ENCODE results near the gene KNTC1.
"Not testable (repeated sequence)": the region's sequence is repeated elsewhere in the genome, so short reads cannot be mapped to it uniquely, and the experiment has no call there.

The KNTC1 gene, protein sequence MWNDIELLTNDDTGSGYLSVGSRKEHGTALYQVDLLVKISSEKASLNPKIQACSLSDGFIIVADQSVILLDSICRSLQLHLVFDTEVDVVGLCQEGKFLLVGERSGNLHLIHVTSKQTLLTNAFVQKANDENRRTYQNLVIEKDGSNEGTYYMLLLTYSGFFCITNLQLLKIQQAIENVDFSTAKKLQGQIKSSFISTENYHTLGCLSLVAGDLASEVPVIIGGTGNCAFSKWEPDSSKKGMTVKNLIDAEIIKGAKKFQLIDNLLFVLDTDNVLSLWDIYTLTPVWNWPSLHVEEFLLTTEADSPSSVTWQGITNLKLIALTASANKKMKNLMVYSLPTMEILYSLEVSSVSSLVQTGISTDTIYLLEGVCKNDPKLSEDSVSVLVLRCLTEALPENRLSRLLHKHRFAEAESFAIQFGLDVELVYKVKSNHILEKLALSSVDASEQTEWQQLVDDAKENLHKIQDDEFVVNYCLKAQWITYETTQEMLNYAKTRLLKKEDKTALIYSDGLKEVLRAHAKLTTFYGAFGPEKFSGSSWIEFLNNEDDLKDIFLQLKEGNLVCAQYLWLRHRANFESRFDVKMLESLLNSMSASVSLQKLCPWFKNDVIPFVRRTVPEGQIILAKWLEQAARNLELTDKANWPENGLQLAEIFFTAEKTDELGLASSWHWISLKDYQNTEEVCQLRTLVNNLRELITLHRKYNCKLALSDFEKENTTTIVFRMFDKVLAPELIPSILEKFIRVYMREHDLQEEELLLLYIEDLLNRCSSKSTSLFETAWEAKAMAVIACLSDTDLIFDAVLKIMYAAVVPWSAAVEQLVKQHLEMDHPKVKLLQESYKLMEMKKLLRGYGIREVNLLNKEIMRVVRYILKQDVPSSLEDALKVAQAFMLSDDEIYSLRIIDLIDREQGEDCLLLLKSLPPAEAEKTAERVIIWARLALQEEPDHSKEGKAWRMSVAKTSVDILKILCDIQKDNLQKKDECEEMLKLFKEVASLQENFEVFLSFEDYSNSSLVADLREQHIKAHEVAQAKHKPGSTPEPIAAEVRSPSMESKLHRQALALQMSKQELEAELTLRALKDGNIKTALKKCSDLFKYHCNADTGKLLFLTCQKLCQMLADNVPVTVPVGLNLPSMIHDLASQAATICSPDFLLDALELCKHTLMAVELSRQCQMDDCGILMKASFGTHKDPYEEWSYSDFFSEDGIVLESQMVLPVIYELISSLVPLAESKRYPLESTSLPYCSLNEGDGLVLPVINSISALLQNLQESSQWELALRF (N-terminal part only)

DNA sequence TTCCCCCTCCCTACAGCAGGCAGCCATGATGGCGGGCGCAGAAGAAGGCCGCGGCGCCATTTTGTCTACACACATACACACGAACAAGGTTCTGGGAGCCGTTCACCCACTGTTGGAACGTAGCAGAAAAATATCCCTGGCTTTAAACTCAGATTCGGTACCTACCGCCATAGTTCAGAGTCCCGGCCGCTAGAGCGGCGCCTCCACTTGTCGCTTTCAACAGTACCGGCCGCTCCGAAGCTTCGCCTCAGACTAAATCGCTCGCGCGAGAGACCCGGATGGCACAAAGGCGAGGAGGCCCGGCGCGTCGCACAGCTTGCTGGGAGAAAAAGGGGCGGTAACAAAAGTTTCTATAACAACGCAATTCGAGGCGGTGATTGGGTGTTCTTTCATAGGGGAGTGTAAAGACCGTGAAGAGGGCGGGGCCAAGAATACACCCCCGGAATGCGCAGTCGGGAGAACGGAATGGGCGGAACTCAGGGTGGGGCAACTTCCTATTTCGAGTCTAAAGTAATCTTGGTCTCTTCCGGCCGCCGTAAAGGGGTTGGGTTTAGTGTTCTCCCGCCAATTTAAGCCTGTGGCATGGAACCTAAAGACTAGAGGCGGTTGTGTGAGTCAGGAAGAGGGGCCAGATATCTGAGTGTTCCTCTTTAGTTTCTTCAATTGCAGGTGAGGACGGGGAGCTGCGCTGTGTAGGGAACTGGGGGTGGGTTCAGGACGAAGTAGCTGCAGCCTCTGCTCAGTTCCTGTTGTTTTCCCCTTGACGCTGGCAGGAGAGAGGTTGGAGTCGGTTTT, at the start of gene KNTC1, which contains the start of gene RSRC2:
Gene KNTC1, plus strand, starts transcription at position 567 of the 795 bp plus-strand sequence. CDS start 2,815 bp downstream, outside the sequence.
Gene RSRC2, minus strand, starts transcription at position 254 of the 795 bp plus-strand sequence. Its CDS starts 83 bp downstream, at position 171.
- peak; percentile 91 for DNase-seq

- DNase-seq = no peak
Measured at GRCh38 chr12:122480753-122481152, 46.3 kb upstream of the KNTC1 start.

GRCh38 chr12:122481861-122482260, 45.2 kb upstream of the KNTC1 start:
- DNase-seq = no peak

GRCh38 chr12:122483969-122484368, 43.1 kb upstream of the KNTC1 start:
- no peak for DNase-seq

- DNase-seq = not testable (repeated sequence)
Measured at GRCh38 chr12:122484385-122484784, 42.7 kb upstream of the KNTC1 start.

GRCh38 chr12:122486360-122486759, 40.7 kb upstream of the KNTC1 start:
- not testable (repeated sequence) for DNase-seq

- DNase-seq = no peak
Measured at GRCh38 chr12:122486805-122487426, 40.1 kb upstream of the KNTC1 start.

GRCh38 chr12:122487807-122488206, 39.2 kb upstream of the KNTC1 start:
- not testable (repeated sequence) for DNase-seq

DNA sequence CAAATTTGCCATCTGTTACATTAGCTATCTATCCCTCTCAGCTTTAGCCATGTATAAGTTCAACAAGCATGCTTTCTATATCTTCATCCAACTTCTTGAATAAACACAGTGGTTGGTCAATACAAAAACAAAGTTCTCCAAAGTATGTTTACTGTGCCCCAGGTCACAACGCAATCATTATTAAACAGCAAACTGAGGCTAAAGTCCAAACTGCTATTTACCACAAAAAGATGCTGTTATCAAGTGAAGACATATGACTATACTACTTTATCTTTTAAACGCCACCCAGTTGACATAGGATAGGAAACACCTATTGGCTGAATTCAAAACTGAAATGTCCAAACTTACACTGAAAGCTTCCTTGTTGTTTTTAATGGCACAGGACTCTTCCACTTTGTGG, 38.0 kb upstream of the KNTC1 start:
- DNase-seq = no peak

- no peak for DNase-seq
Measured at GRCh38 chr12:122491991-122492390, 35.1 kb upstream of the KNTC1 start.

- DNase-seq = not testable (repeated sequence)
Measured at GRCh38 chr12:122493222-122493621, 33.8 kb upstream of the KNTC1 start.

DNA sequence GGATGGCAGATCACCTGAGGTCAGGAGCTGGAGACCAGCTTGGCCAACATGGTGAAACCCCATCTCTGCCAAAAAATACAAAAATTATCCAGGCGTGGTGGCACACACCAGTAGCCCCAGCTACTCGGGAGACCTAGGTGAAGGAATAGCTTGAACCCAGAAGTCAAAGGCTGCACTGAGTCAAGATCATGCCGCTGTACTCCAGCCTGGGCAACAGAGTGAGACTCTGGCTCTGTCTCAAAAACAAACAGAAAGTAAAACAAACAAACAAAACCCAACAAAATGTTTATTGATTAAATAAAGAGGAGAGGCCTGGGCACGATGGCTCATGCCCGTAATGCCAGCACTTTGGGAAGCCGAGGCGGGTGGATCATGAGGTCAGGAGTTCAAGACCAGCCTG, 31.8 kb upstream of the KNTC1 start:
- no peak for DNase-seq

GRCh38 chr12:122499991-122500684, 26.9 kb upstream of the KNTC1 start:
- no peak for DNase-seq

DNA sequence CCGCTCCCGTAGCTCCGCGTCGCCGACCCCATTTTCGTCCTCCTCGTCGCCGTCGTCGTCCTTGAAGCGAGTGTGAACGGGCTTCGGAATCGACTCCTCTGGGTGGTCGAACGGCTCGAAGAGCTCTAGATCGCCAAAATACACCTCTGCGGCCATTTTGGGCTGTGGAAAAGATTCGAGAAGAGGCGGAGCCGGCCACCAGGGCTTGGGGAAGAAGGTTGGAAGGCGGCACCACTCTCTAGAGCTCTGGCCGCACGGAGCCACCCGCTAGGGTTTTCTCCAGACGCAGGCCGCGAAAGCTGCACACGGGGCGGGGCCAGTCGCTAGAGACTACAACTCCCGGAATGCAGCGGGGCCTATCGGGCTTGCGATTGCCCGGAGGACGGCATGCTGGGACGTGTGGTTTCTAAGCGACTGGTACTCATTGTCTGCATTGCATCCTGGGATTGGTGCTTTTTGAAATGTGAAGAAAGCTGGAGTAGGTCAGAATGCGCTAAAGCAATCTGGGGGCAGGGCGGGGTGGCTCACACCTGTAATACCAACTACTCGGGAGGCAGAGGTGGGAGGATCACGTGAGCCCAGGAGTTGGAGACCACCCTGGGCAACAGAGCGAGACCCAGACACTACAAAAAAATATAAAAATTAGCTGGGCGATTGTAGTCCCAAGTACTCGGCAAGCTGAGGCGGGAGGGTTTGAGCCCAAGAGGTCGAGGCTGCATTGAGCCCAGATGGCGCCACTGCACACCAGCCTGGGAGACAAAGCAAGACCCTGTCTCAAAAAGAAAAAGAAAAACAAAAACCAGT, 26.2 kb upstream of the KNTC1 start, which contains the start of gene ZCCHC8:
Gene ZCCHC8, minus strand, starts transcription at position 248 of the 804 bp plus-strand sequence. Its CDS starts 92 bp downstream, at position 156.
- DNase-seq = peak; percentile 93

- no peak for DNase-seq
Measured at GRCh38 chr12:122501489-122501989, 25.5 kb upstream of the KNTC1 start.

DNA sequence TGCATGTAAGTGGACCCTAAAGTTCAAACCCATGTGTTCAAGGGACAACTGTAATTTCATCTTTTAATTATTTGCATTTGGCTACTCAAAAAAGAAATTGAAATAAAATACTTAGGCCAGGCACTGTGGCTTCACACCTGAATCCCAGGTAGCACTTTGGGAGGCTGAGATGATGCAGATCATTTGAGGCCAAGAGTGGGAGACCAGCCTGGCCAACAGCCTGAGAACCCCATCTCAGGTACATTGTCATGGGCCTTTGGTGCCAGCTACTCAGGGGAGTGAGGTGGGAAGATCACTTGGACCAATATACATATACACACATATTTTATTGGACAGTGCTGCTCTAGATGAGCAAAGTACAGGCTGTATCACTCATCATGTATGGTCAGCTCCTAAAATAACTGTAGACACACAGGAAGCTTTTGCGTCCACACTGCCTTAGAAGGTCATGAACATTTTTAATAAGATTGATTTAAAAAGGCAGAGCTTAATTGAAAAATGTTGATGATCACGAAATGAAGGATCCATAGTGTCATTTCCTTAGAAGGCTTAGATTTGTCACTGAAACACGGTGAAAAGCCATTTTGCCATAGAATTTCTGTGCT, 23.8 kb upstream of the KNTC1 start:
- DNase-seq = no peak

- DNase-seq = no peak
Measured at GRCh38 chr12:122503783-122504590, 23.1 kb upstream of the KNTC1 start.

DNA sequence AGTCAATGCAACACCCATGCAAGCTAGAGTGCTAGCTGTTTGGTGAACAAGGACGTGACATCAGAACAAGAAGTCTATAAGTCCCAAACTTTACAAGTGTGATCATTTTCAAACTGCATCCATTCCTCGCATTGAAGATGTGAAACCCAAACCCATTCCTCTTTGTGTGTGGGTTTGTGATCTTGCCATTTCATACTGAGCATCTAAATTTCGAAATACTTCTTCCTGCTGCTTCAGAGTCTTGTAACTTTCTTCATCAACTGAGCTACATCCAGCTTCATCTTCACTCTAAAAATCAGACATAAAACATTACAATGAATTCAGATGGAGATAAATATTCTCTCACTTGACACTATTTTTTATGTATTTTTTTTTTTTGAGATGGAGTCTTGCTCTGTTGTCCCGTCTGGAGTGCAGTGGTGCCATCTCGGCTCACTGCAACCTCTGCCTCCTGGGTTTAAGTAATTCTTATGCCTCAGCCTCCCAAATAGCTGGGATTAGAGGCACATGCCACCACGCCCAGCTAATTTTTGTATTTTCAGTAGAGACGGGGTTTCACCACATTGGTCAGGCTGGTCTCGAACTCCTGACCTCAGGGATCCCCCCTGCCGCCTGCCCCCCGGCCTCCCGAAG, 21.5 kb upstream of the KNTC1 start:
- no peak for DNase-seq
